Fibroblast of lung (primary cell): ENCODE data around the gene RNF14. TPM values are rescaled to one million over a fixed set of nuclear protein-coding genes. Genes with fewer than 3 reads are reported as not detected.

Source experiments
- DNase-seq, 2 donors: peaks; one replicate each; pipeline versions ENCODE4 v3.0.0 to v3.0.0-alpha.2; 2010; ENCODE audit warnings: low read depth in 2 of 2
- H2AFZ ChIP-seq: 2 replicates; pipeline ENCODE4 v1.5.1; 2012; ENCODE audit warnings: low read length, control low read depth, inconsistent platforms
- H3K27ac ChIP-seq: 2 replicates; pipeline ENCODE4 v1.5.1; 2011; ENCODE audit warnings: low read length, control low read depth; ENCODE audit not compliant: insufficient read depth
- H3K27me3 ChIP-seq: 2 replicates; pipeline ENCODE4 v1.5.1; 2011; ENCODE audit warnings: mild to moderate bottlenecking, low read length; ENCODE audit not compliant: control insufficient read depth, insufficient read depth
- H3K36me3 ChIP-seq: 2 replicates; pipeline ENCODE4 v1.5.1; 2011; ENCODE audit warnings: low read length; ENCODE audit not compliant: control insufficient read depth, insufficient read depth
- H3K4me1 ChIP-seq: 2 replicates; pipeline ENCODE4 v1.5.1; 2011; ENCODE audit warnings: low read length; ENCODE audit not compliant: control insufficient read depth, insufficient read depth; ENCODE audit errors: extremely low read depth
- H3K4me2 ChIP-seq: 2 replicates; pipeline ENCODE4 v1.5.1; 2011; ENCODE audit warnings: low read length, control low read depth; ENCODE audit not compliant: insufficient read depth; ENCODE audit errors: extremely low read depth
- H3K4me3 ChIP-seq, 4 experiments: fragments of 200-600 bp in 1 of 4; sonication (generic) in 1 of 4; replicated peaks in 1 of 4; 2 replicates each; pipeline ENCODE4 v1.5.1; 2011 to 2016; ENCODE audit warnings: low read length in 4 of 4, low read depth in 3 of 4, mild to moderate bottlenecking in 3 of 4, control low read depth in 2 of 4, inconsistent platforms in 1 of 4, mixed read lengths in 1 of 4; ENCODE audit not compliant: insufficient read depth in 1 of 4; ENCODE audit errors: control extremely low read depth in 1 of 4
- H3K79me2 ChIP-seq: 2 replicates; pipeline ENCODE4 v1.5.1; 2012; ENCODE audit warnings: mild to moderate bottlenecking, low read length, inconsistent platforms; ENCODE audit not compliant: control insufficient read depth, insufficient read depth
- H3K9ac ChIP-seq: 2 replicates; pipeline ENCODE4 v1.5.1; 2011; ENCODE audit warnings: mild to moderate bottlenecking, low read length, control low read depth; ENCODE audit not compliant: insufficient read depth
- H3K9me3 ChIP-seq: 2 replicates; pipeline ENCODE4 v1.5.1; 2012; ENCODE audit warnings: low read depth, low read length; ENCODE audit not compliant: control insufficient read depth, insufficient read depth
- H4K20me1 ChIP-seq: 2 replicates; pipeline ENCODE4 v1.5.1; 2011; ENCODE audit warnings: low read length; ENCODE audit not compliant: control insufficient read depth, insufficient read depth; ENCODE audit errors: extremely low read depth
- EZH2 ChIP-seq: IDR thresholded peaks from 2 replicates; pipeline ENCODE4 v1.5.1; 2012; ENCODE audit warnings: low read length, control low read depth, mild to moderate bottlenecking; ENCODE audit errors: missing control alignments
- polyA plus RNA-seq, 2 donors: library from polyadenylated mRNA; depleted of rRNA in 1 of 2; stranded (reverse) in 1 of 2; unstranded in 1 of 2; fragments of >200 nt; gene quantifications; 2 replicates each; pipeline ENCODE4 v1.2.1, GENCODE V29; 2011 to 2012; ENCODE audit warnings: missing spikeins in 1 of 2
- total RNA-seq: library from RNA; depleted of rRNA; stranded (reverse); fragments of >200 nt; gene quantifications from 2 replicates; pipeline ENCODE4 v1.2.1, GENCODE V29; 2014
- TF ChIP-seq, protein P1 (sequence below), 2 donors: IDR thresholded peaks in 1 of 2; conservative IDR thresholded peaks in 1 of 2; 1 replicate in 1 of 2; 2 replicates in 1 of 2; pipeline ENCODE4 v1.5.1; 2011 to 2012; ENCODE audit warnings: low read length in 2 of 2, control low read depth in 1 of 2, inconsistent platforms in 1 of 2, low read depth in 1 of 2, mild to moderate bottlenecking in 1 of 2

Gene RNF14
- total and polyA plus RNA-seq, 2 donors (not counting 1 experiment from before 2014, with no cell fraction given), result 62.9 to 65.3 TPM

DNA sequence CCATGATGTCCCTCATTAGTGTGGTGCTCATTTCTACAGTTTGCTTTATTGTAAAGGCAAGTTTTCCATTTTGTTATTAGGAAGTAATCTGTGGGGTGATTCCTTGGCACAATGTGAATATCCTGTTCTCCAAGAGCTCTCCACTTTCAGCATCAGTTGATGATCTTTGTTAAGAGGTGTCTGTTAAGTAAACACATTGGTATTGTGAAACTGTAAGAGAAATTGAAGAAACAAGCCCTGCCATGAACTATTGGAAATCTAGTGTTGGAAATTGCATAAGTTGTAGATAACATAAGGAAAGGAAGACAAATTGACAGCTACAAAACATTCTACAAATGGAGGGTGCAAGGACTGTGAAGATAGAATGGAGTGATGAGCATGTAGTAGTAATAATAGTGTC, 17.2 kb downstream of the RNF14 start:
- H3K4me1 ChIP-seq, result no peaks in the 10 kb centered on the region
- no peak for DNase-seq
- H3K79me2 ChIP-seq, result no peaks in the 10 kb centered on the region

DNA sequence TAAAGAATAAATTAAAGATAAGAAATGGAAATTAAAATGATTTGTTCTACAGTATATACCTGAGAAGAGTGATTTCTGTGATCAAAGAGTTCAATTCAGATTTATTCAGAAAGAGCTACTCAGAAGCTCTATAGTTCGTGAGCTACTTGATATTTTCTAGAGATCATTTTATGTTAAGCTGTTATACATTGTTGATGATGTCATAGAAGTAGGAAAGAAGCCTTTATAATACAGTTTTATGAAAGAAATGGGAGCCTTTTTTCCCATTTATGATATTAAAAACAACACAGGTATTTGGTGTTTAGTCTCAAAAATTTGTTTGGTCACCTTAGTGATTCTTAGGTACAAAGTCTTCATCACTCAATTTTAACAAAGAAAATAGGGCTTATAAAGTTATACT, 20.8 kb downstream of the RNF14 start:
- Histone ChIP-seq H3K27me3 (no peaks in the 10 kb centered on the region), H3K79me2 (no peaks in the 10 kb centered on the region), H3K4me1 (no peaks in the 10 kb centered on the region), H2AFZ (no peak overlapping the region), H4K20me1 (no peaks in the 10 kb centered on the region), H3K9ac (no peak overlapping the region), H3K4me2 (no peak overlapping the region), H3K9me3 (no peaks in the 10 kb centered on the region), H3K36me3 (peaks cover 7% of the 10 kb centered on the region), H3K4me3 (no peak overlapping the region), H3K27ac (no peak overlapping the region)
- DNase-seq, result no peak
- TF ChIP-seq EZH2, result no peak
- TF ChIP-seq, protein P1, sequence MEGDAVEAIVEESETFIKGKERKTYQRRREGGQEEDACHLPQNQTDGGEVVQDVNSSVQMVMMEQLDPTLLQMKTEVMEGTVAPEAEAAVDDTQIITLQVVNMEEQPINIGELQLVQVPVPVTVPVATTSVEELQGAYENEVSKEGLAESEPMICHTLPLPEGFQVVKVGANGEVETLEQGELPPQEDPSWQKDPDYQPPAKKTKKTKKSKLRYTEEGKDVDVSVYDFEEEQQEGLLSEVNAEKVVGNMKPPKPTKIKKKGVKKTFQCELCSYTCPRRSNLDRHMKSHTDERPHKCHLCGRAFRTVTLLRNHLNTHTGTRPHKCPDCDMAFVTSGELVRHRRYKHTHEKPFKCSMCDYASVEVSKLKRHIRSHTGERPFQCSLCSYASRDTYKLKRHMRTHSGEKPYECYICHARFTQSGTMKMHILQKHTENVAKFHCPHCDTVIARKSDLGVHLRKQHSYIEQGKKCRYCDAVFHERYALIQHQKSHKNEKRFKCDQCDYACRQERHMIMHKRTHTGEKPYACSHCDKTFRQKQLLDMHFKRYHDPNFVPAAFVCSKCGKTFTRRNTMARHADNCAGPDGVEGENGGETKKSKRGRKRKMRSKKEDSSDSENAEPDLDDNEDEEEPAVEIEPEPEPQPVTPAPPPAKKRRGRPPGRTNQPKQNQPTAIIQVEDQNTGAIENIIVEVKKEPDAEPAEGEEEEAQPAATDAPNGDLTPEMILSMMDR (conservative IDR thresholded peaks at IDR 0.05 in 1 of 2, IDR thresholded peaks at IDR 0.05 in 1 of 2; ENCODE audit: low read depth in 1 of 2, low read length in 2 of 2), result no peak

More for the DNA sequence above, 17.2 kb downstream of the RNF14 start:
- H2AFZ ChIP-seq, result no peak overlapping the region
- H3K4me2 ChIP-seq, result no peak overlapping the region
- H4K20me1 ChIP-seq, result no peaks in the 10 kb centered on the region
- no peak overlapping the region for H3K4me3 ChIP-seq
- no peak overlapping the region for H3K27ac ChIP-seq
- H3K9me3 ChIP-seq, result no peaks in the 10 kb centered on the region
- TF ChIP-seq, protein P1 (conservative IDR thresholded peaks at IDR 0.05 in 1 of 2, IDR thresholded peaks at IDR 0.05 in 1 of 2; ENCODE audit: low read depth in 1 of 2, low read length in 2 of 2), result no peak
- TF ChIP-seq EZH2, result no peak
- peaks cover 2% of the 10 kb centered on the region for H3K36me3 ChIP-seq
- H3K9ac ChIP-seq, result no peak overlapping the region
- H3K27me3 ChIP-seq, result no peaks in the 10 kb centered on the region

DNA sequence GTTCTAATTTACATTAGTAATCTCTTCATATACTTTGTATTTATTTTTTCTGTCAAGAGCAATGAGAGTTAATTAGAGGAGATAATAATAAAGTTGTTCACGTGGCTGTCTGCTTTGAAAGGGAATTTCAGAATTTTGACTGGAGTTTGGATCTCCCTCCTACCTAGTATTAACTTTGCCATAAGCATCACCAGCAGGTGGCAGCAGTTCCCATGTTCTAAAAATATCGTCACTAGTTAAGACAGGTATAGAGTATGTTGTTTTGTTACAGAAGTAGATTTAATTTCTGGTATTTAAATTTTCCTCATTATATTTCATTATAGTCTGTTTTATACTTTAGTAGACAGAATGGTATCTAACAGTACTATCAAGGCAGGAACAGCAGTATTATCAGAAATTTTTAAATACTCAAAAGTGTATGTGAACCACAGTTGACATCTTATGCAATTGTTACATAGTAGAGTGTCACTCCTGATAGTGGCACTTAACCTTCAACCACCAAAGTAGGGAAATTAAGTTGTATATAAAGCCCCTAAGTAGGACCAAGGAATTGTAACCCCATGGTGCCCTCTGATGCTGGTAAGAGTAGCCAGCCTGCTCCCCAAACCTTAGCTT, 23.6 kb downstream of the RNF14 start:
- no peaks in the 10 kb centered on the region for H3K4me1 ChIP-seq
- H3K9ac ChIP-seq, result no peak overlapping the region
- H3K9me3 ChIP-seq, result no peaks in the 10 kb centered on the region
- no peak overlapping the region for H2AFZ ChIP-seq
- peaks cover 5% of the 10 kb centered on the region for H3K36me3 ChIP-seq
- no peaks in the 10 kb centered on the region for H3K27me3 ChIP-seq
- H3K4me2 ChIP-seq, result no peak overlapping the region
- H3K79me2 ChIP-seq, result no peaks in the 10 kb centered on the region
- no peaks in the 10 kb centered on the region for H4K20me1 ChIP-seq
- H3K27ac ChIP-seq, result no peak overlapping the region
- DNase-seq, result peak; percentile 43 to 70
- TF ChIP-seq EZH2, result no peak
- TF ChIP-seq, protein P1 (conservative IDR thresholded peaks at IDR 0.05 in 1 of 2, IDR thresholded peaks at IDR 0.05 in 1 of 2; ENCODE audit: low read depth in 1 of 2, low read length in 2 of 2), result peak; percentile 50 to 74
- H3K4me3 ChIP-seq, result no peak overlapping the region
